ENCODE results near the gene RALGPS2.

GRCh38 chr1:178684542-178685000 lies 40.5 kb upstream of the RALGPS2 start:
- no peak for TF ChIP-seq CTCF (IDR thresholded peaks at IDR 0.05)
- TF ChIP-seq POLR2A (IDR thresholded peaks at IDR 0.05): no peak

All from right lobe of liver (tissue), 4 donors.